ENCODE measurements around the gene NPAS3. TPM values are rescaled to one million over a fixed set of nuclear protein-coding genes. Genes with fewer than 3 reads are reported as not detected.

The NPAS3 gene
- total and polyA plus RNA-seq, 2 of the 13 experiments (the other 11 are each of a cell fraction or from before 2014, with no cell fraction given) = not detected

- Histone ChIP-seq H4K20me1 (ENCODE audit: insufficient read depth, low read length) (no peaks in the 10 kb centered on the region), H3K27ac (ENCODE audit: extremely low read length, insufficient read depth, low read length) (no peak overlapping the region), H3K9me3 (ENCODE audit: low read length) (no peaks in the 10 kb centered on the region), H3K27me3 (ENCODE audit: control insufficient read depth in 1 of 2, insufficient read depth in 2 of 2, low read length in 2 of 2) (peaks cover 0 to 26% of the 10 kb centered on the region in 2 experiments; a peak in 2 of 5 replicates), H3K4me2 (ENCODE audit: low read depth, low read length) (no peak overlapping the region), H3K4me3 (replicated peaks in 1 of 3; ENCODE audit: insufficient read depth in 1 of 3, low read depth in 2 of 3, low read length in 3 of 3) (no peak overlapping the region), H3K9ac (ENCODE audit: insufficient read depth, low read depth, low read length) (no peak overlapping the region), H2AFZ (ENCODE audit: low read length) (no peak overlapping the region), H3K79me2 (ENCODE audit: insufficient read depth, low read length) (no peaks in the 10 kb centered on the region), H3K36me3 (replicated peaks in 1 of 2; ENCODE audit: control insufficient read depth in 1 of 2, insufficient read depth in 2 of 2, low read length in 2 of 2) (no peaks in the 10 kb centered on the region), H3K4me1 (ENCODE audit: insufficient read depth, low read length) (no peaks in the 10 kb centered on the region)
- WGBS (ENCODE audit: low lambda C conversion rate) = 23% methylated on average over 6 of the region's 6 CpGs
- POLR2A ChIA-PET = no interaction called here
- in situ Hi-C loops (cut with HindIII; ENCODE audit: extremely low pct_ligation_motif_present, low pct_unique_long_range_greater_than_20kb) (no loop called here), intact Hi-C loops (cut with micrococcal nuclease; ENCODE audit: unreplicated experiment) (no loop called here)
- DNase-seq (ENCODE audit: low spot score) (no peak), ATAC-seq (no peak), FAIRE-seq (no peak)
- CTCF ChIA-PET (ENCODE audit: low intra/inter-chr PET ratio, low total read pairs) = no interaction called here
- BruUV-seq (replicated peaks) = no TSS peak
- TF ChIP-seq CERS6 (CRISPR knock-in tag; IDR thresholded peaks at IDR 0.05) (no peak), ZNF407 (CRISPR knock-in tag; IDR thresholded peaks at IDR 0.05; ENCODE audit: not compliant biosample characterization) (no peak), ZSCAN25 (CRISPR knock-in tag; IDR thresholded peaks at IDR 0.05) (no peak), KDM6A (CRISPR knock-in tag; IDR thresholded peaks at IDR 0.05; ENCODE audit: low read depth) (no peak), ZNF776 (CRISPR knock-in tag; IDR thresholded peaks at IDR 0.05) (no peak), ZUFSP (CRISPR knock-in tag; IDR thresholded peaks at IDR 0.05; ENCODE audit: borderline replicate concordance) (no peak), ZC3H13 (CRISPR knock-in tag; IDR thresholded peaks at IDR 0.05) (no peak), ZNF513 (CRISPR knock-in tag; conservative IDR thresholded peaks at IDR 0.05) (no peak), ZNF792 (CRISPR knock-in tag; IDR thresholded peaks at IDR 0.05) (no peak), ZNF432 (CRISPR knock-in tag; IDR thresholded peaks at IDR 0.05; ENCODE audit: borderline replicate concordance) (no peak), IRF2 (CRISPR knock-in tag; IDR thresholded peaks at IDR 0.05) (no peak), PRPF4 (IDR thresholded peaks at IDR 0.05; ENCODE audit: low read depth, low read length, poor library complexity, severe bottlenecking) (no peak), TEAD2 (CRISPR knock-in tag; IDR thresholded peaks at IDR 0.05) (no peak), PAWR (CRISPR knock-in tag; IDR thresholded peaks at IDR 0.05; ENCODE audit: borderline replicate concordance) (no peak)
Measured at GRCh38 chr14:33776871-33777270, 838.2 kb downstream of the NPAS3 start.

Measured in HepG2 (cell line).